Osteocyte (in vitro differentiated cells): ENCODE results near the gene SMIM38. TPM values are rescaled to one million over a fixed set of nuclear protein-coding genes. Genes with fewer than 3 reads are reported as not detected.

ENCODE experiments used
- DNase-seq: peaks from one replicate; pipeline ENCODE4 v3.0.0; 2021; ENCODE audit warnings: mixed read lengths; ENCODE audit not compliant: unreplicated experiment; ENCODE audit errors: extremely low spot score
- H3K27ac Mint-ChIP-seq: one replicate; pipeline ENCODE4 v1.8.0; 2021; ENCODE audit warnings: mild to moderate bottlenecking, mixed read lengths; ENCODE audit not compliant: unreplicated experiment
- H3K27me3 Mint-ChIP-seq: one replicate; pipeline ENCODE4 v1.8.0; 2021; ENCODE audit warnings: mixed read lengths; ENCODE audit not compliant: unreplicated experiment
- H3K36me3 Mint-ChIP-seq: one replicate; pipeline ENCODE4 v1.8.0; 2021; ENCODE audit warnings: mixed read lengths; ENCODE audit not compliant: unreplicated experiment
- H3K4me1 Mint-ChIP-seq: one replicate; pipeline ENCODE4 v1.8.0; 2021; ENCODE audit warnings: mixed read lengths; ENCODE audit not compliant: unreplicated experiment
- H3K4me3 Mint-ChIP-seq: one replicate; pipeline ENCODE4 v1.8.0; 2021; ENCODE audit warnings: mild to moderate bottlenecking, moderate library complexity, mixed read lengths; ENCODE audit not compliant: unreplicated experiment
- H3K9me3 Mint-ChIP-seq: one replicate; pipeline ENCODE4 v1.8.0; 2021; ENCODE audit warnings: mixed read lengths; ENCODE audit not compliant: unreplicated experiment
- long read RNA-seq: library from polyadenylated mRNA; unstranded; transcript quantifications from one replicate; pipeline ENCODE4 v2.0.0, GENCODE V29; 2021
- total RNA-seq: library from RNA; stranded (reverse); gene quantifications from 2 replicates; pipeline ENCODE4 v1.2.1, GENCODE V29; 2021
- TF ChIP-seq, protein P1 (sequence below): fragments of 200-600 bp; sonication (generic); IDR thresholded peaks from 2 replicates; pipeline ENCODE4 v1.5.0; 2021; ENCODE audit warnings: antibody characterized with exemption, mild to moderate bottlenecking, moderate library complexity

The SMIM38 gene
- total RNA-seq, result 0.73 and 1.0 TPM in 2 replicates
- long read RNA-seq, result 0 reads

- H3K4me3 Mint-ChIP-seq, result no peak within 1 kb of the TSS
- peak within 1 kb of the TSS; percentile 68 for H3K27ac Mint-ChIP-seq
- H3K9me3 Mint-ChIP-seq, result peaks cover 6% of the 10 kb centered on the region
- peaks cover 31% of the 10 kb centered on the region for H3K4me1 Mint-ChIP-seq
- H3K27me3 Mint-ChIP-seq, result no peaks in the 10 kb centered on the region
- H3K36me3 Mint-ChIP-seq, result no peaks in the 10 kb centered on the region
- TF ChIP-seq, protein P1, sequence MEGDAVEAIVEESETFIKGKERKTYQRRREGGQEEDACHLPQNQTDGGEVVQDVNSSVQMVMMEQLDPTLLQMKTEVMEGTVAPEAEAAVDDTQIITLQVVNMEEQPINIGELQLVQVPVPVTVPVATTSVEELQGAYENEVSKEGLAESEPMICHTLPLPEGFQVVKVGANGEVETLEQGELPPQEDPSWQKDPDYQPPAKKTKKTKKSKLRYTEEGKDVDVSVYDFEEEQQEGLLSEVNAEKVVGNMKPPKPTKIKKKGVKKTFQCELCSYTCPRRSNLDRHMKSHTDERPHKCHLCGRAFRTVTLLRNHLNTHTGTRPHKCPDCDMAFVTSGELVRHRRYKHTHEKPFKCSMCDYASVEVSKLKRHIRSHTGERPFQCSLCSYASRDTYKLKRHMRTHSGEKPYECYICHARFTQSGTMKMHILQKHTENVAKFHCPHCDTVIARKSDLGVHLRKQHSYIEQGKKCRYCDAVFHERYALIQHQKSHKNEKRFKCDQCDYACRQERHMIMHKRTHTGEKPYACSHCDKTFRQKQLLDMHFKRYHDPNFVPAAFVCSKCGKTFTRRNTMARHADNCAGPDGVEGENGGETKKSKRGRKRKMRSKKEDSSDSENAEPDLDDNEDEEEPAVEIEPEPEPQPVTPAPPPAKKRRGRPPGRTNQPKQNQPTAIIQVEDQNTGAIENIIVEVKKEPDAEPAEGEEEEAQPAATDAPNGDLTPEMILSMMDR, result no peak
- no peak for DNase-seq
These were observed at the start of gene SMIM38 for GRCh38 chr11:69155302-69156234. Gene SMIM38, plus strand, starts transcription at chr11:69155935. Its CDS starts 1,912 bp downstream, at chr11:69157847.

DNA sequence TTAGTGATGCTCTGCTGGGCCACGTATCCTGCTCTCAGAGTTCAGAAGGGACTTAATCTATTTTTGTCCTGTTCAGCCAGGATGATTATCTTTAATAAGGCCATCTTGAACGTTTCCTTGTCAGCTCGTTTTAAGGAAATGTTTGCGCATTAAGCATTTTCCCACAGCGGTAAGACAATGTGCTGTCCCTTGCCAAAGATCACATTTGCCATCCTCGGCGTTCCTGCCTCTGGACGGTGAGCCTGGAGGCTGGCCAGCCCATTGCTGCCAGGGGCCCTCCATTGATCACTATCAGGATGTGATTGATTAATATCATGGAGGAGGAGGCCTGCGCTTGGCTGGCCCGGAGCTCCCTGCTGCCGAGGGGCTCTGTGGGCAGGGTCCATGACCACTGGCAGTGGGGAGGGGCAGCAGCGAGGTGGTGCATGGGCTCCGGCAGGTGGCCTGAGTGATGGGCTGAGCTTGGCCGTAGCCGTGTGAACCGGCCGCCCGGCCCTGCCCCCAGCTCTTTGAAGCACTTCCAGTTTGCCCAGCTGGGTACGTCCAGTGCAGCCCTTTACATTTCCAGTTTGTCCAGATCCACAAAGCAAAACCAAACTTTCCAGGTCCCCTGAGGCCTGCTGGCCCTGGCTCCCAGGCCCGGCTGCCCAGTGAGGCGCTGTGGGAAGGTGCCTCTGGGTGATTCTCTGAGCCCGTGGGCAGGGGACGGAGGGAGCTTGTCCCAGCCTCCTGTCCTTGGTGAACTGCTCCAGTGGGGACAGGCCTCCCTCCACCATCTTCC is 49.5 kb upstream of the SMIM38 start:
- no peaks in the 10 kb centered on the region for H3K9me3 Mint-ChIP-seq
- H3K36me3 Mint-ChIP-seq, result no peaks in the 10 kb centered on the region
- TF ChIP-seq, protein P1, result no peak
- no peak overlapping the region for H3K27ac Mint-ChIP-seq
- H3K27me3 Mint-ChIP-seq, result no peaks in the 10 kb centered on the region
- DNase-seq, result no peak
- H3K4me3 Mint-ChIP-seq, result no peak overlapping the region
- H3K4me1 Mint-ChIP-seq, result peaks cover 2% of the 10 kb centered on the region

DNA sequence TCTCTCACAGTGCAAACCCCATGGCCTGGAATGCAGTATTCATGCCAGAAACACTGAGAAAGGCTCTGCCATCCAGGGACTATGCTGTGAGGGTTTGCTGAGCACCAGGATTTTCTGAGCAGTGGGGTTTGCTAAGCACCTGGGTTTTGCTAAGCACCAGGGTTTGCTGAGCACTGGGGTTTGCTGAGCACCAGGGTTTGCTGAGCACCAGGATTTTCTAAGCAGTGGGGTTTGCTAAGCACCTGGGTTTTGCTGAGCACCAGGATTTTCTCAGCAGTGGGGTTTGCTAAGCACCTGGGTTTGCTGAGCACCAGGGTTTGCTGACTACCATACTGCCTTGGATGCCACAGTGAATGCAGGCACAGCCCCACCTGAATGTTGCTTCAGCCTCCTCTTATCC is 48.3 kb upstream of the SMIM38 start:
- H3K27me3 Mint-ChIP-seq, result no peaks in the 10 kb centered on the region
- no peak overlapping the region for H3K4me3 Mint-ChIP-seq
- H3K9me3 Mint-ChIP-seq, result no peaks in the 10 kb centered on the region

DNA sequence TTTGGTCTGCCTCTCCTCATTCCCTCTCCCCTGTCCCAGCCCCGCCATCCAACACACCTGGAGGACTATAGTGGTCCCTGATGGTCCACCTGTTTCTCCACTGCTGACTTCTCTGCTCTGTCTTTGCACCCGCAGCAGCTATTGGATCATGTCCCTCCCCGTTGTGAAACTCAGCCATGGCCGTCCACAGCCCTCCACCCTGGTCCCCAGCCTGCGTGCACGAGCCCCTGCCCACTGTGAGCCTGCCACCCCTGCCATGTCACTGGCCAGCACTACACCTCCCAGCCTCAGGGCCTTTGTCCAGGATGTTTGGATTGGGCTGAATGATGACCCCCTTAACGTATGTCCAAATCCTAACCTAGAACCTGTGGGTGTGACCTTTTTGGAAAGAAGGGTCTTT is 47.7 kb upstream of the SMIM38 start:
- Mint-ChIP-seq H3K4me3 (no peak overlapping the region), H3K4me1 (no peaks in the 10 kb centered on the region), H3K27ac (no peak overlapping the region), H3K36me3 (no peaks in the 10 kb centered on the region), H3K27me3 (no peaks in the 10 kb centered on the region), H3K9me3 (no peaks in the 10 kb centered on the region)
- no peak for DNase-seq
- TF ChIP-seq, protein P1, result no peak

More for the DNA sequence above, 48.3 kb upstream of the SMIM38 start:
- TF ChIP-seq, protein P1, result no peak
- no peak for DNase-seq
- Mint-ChIP-seq H3K36me3 (no peaks in the 10 kb centered on the region), H3K4me1 (no peaks in the 10 kb centered on the region), H3K27ac (no peak overlapping the region)

- H3K36me3 Mint-ChIP-seq, result no peaks in the 10 kb centered on the region
- TF ChIP-seq, protein P1, result no peak
These were observed 47.2 kb upstream of the SMIM38 start for GRCh38 chr11:69108559-69108958.

More at GRCh38 chr11:69108559-69108958, 47.2 kb upstream of the SMIM38 start:
- Mint-ChIP-seq H3K4me1 (no peaks in the 10 kb centered on the region), H3K27me3 (no peaks in the 10 kb centered on the region), H3K4me3 (no peak overlapping the region), H3K27ac (no peak overlapping the region), H3K9me3 (no peaks in the 10 kb centered on the region)
- no peak for DNase-seq
